Tibial nerve (tissue), 4 donors: ENCODE results near the gene MBP.

Experiments
- CTCF ChIP-seq, 5 experiments: fragments of 200-600 bp in 3 of 5; fragments of 450-650 bp in 2 of 5; sonication (generic) in 3 of 5; IDR thresholded peaks; one replicate each; pipeline ENCODE4 v1.5.1; 2016 to 2019; ENCODE audit warnings: antibody characterized with exemption in 5 of 5, mild to moderate bottlenecking in 3 of 5, moderate library complexity in 2 of 5
- EP300 ChIP-seq, 2 donors: sonication (generic); formaldehyde crosslinking; IDR thresholded peaks; one replicate each; pipeline ENCODE4 v1.6.1; 2017; ENCODE audit warnings: antibody characterized with exemption in 2 of 2, mild to moderate bottlenecking in 1 of 2
- POLR2A ChIP-seq, 2 donors: fragments of 450-650 bp; IDR thresholded peaks; one replicate each; pipeline ENCODE4 v1.6.1; 2017; ENCODE audit warnings: antibody characterized with exemption in 2 of 2, mild to moderate bottlenecking in 2 of 2, moderate library complexity in 2 of 2

GRCh38 chr18:76973520-76974266 lies 158.9 kb downstream of the MBP start:
- no peak for TF ChIP-seq CTCF (IDR thresholded peaks at IDR 0.05)
- no peak for TF ChIP-seq EP300 (IDR thresholded peaks at IDR 0.05)
- no peak for TF ChIP-seq POLR2A (IDR thresholded peaks at IDR 0.05)
